ENCODE data around the gene MAP7D1. TPM values are rescaled to one million over a fixed set of nuclear protein-coding genes. Genes with fewer than 3 reads are reported as not detected.
A peak's percentile ranks its signal among the peaks of the same experiment; 100 is the strongest.

MAP7D1 gene
- total and polyA plus RNA-seq, 2 of the 13 experiments (the other 11 are each of a cell fraction or from before 2014, with no cell fraction given) = 5.6 to 7.2 TPM

DNA sequence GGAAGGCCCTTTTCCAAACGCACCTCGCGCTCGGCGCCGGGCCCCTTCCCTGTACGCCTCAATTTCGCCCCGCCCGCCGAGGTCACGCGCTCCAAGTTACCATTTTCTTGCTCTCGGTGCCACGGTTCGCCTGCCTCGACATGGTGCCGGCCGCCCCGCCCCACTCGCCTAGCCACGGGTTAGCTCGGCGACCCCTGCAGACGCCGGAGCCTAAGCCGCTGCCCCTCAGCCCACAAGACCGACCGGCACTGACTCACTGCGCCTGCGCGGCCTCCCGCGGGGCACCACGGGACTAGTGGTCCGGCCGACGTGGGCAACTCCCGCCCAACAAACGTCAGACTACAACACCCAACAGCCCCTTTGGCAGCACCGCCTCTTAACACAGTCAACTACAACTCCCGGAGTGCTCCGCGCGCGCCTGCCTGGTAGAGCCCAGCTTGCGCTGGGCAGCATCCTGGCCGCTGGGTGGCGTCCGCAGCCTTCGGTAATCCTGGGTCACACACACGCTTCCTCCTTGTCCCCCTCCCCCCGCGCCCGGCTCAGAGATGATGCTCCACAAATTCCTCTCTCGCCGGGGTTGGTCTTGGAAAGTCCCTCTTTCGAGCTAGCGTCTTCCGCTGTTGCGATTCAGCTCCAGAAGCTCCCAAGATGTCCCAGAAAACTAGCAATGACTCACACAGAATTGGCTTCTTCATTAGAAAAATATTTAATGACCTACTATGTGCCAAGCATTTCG is 6.6 kb upstream of the MAP7D1 start, which contains the start of gene TRAPPC3 (continued):
- TF ChIP-seq BCL6 (CRISPR knock-in tag; IDR thresholded peaks at IDR 0.05) = no peak
- no peak for TF ChIP-seq ZNF562 (CRISPR knock-in tag; IDR thresholded peaks at IDR 0.05; ENCODE audit: borderline replicate concordance)
- no peak for TF ChIP-seq TP53 (CRISPR knock-in tag; conservative IDR thresholded peaks at IDR 0.05)
- no peak for TF ChIP-seq ZNF577 (CRISPR knock-in tag; IDR thresholded peaks at IDR 0.05; ENCODE audit: borderline replicate concordance, low read depth)
- TF ChIP-seq, protein P1, sequence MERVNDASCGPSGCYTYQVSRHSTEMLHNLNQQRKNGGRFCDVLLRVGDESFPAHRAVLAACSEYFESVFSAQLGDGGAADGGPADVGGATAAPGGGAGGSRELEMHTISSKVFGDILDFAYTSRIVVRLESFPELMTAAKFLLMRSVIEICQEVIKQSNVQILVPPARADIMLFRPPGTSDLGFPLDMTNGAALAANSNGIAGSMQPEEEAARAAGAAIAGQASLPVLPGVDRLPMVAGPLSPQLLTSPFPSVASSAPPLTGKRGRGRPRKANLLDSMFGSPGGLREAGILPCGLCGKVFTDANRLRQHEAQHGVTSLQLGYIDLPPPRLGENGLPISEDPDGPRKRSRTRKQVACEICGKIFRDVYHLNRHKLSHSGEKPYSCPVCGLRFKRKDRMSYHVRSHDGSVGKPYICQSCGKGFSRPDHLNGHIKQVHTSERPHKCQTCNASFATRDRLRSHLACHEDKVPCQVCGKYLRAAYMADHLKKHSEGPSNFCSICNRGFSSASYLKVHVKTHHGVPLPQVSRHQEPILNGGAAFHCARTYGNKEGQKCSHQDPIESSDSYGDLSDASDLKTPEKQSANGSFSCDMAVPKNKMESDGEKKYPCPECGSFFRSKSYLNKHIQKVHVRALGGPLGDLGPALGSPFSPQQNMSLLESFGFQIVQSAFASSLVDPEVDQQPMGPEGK (CRISPR knock-in tag; IDR thresholded peaks at IDR 0.05) = peak; percentile 37; the same call in 1 of the 2 replicates
- TF ChIP-seq ZNF567 (CRISPR knock-in tag; IDR thresholded peaks at IDR 0.05; ENCODE audit: borderline replicate concordance) = 0 out of 2 replicates have a peak, but pooled peaks have one; percentile 41
- TF ChIP-seq, protein P2, sequence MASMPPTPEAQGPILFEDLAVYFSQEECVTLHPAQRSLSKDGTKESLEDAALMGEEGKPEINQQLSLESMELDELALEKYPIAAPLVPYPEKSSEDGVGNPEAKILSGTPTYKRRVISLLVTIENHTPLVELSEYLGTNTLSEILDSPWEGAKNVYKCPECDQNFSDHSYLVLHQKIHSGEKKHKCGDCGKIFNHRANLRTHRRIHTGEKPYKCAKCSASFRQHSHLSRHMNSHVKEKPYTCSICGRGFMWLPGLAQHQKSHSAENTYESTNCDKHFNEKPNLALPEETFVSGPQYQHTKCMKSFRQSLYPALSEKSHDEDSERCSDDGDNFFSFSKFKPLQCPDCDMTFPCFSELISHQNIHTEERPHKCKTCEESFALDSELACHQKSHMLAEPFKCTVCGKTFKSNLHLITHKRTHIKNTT (CRISPR knock-in tag; IDR thresholded peaks at IDR 0.05) = 0 out of 2 replicates have a peak, but pooled peaks have one; percentile 79
- TF ChIP-seq ETV6 (CRISPR knock-in tag; conservative IDR thresholded peaks at IDR 0.05) = no peak; the same call in 1 of the 2 replicates
- TF ChIP-seq RXRB (CRISPR knock-in tag; IDR thresholded peaks at IDR 0.05; ENCODE audit: borderline replicate concordance) = peak; percentile 55; the same call in 1 of the 2 replicates
- TF ChIP-seq, protein P3, sequence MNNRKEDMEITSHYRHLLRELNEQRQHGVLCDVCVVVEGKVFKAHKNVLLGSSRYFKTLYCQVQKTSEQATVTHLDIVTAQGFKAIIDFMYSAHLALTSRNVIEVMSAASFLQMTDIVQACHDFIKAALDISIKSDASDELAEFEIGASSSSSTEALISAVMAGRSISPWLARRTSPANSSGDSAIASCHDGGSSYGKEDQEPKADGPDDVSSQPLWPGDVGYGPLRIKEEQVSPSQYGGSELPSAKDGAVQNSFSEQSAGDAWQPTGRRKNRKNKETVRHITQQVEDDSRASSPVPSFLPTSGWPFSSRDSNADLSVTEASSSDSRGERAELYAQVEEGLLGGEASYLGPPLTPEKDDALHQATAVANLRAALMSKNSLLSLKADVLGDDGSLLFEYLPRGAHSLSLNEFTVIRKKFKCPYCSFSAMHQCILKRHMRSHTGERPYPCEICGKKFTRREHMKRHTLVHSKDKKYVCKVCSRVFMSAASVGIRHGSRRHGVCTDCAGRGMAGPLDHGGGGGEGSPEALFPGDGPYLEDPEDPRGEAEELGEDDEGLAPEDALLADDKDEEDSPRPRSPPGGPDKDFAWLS (CRISPR knock-in tag; IDR thresholded peaks at IDR 0.05; ENCODE audit: borderline replicate concordance) = no peak
- TF ChIP-seq CREB1 (IDR thresholded peaks at IDR 0.05) = peak; percentile 87
- peak; percentile 96 for TF ChIP-seq CREB1 (CRISPR knock-in tag; IDR thresholded peaks at IDR 0.05)
- no peak for TF ChIP-seq ZNF24 (IDR thresholded peaks at IDR 0.05)
- no peak for TF ChIP-seq SMARCC2 (IDR thresholded peaks at IDR 0.05)
- peak; percentile 57 for TF ChIP-seq FOSL2 (CRISPR knock-in tag; IDR thresholded peaks at IDR 0.05)
- peak; percentile 71 for TF ChIP-seq FOXA3 (CRISPR knock-in tag; IDR thresholded peaks at IDR 0.05)
- TF ChIP-seq, protein P4, sequence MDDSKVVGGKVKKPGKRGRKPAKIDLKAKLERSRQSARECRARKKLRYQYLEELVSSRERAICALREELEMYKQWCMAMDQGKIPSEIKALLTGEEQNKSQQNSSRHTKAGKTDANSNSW (CRISPR knock-in tag; IDR thresholded peaks at IDR 0.05; ENCODE audit: borderline replicate concordance) = no peak
- no peak for TF ChIP-seq ZNF205 (CRISPR knock-in tag; IDR thresholded peaks at IDR 0.05)
- TF ChIP-seq, protein P5, sequence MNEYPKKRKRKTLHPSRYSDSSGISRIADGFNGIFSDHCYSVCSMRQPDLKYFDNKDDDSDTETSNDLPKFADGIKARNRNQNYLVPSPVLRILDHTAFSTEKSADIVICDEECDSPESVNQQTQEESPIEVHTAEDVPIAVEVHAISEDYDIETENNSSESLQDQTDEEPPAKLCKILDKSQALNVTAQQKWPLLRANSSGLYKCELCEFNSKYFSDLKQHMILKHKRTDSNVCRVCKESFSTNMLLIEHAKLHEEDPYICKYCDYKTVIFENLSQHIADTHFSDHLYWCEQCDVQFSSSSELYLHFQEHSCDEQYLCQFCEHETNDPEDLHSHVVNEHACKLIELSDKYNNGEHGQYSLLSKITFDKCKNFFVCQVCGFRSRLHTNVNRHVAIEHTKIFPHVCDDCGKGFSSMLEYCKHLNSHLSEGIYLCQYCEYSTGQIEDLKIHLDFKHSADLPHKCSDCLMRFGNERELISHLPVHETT (CRISPR knock-in tag; conservative IDR thresholded peaks at IDR 0.05) = peak; percentile 70; the same call in 1 of the 2 replicates
- TF ChIP-seq MED1 (CRISPR knock-in tag; IDR thresholded peaks at IDR 0.05) = peak; percentile 21; the same call in 1 of the 2 replicates
- no peak for TF ChIP-seq SRSF1 (optimal IDR thresholded peaks at IDR 0.05; ENCODE audit: low read depth, low read length)
- TF ChIP-seq ZSCAN30 (CRISPR knock-in tag; IDR thresholded peaks at IDR 0.05) = no peak
- peak; percentile 59 for TF ChIP-seq ZNF331 (CRISPR knock-in tag; IDR thresholded peaks at IDR 0.05)
- no peak for TF ChIP-seq FOXA1 (IDR thresholded peaks at IDR 0.05)
- TF ChIP-seq FOXA1 (CRISPR knock-in tag; IDR thresholded peaks at IDR 0.05) = 0 out of 2 replicates have a peak, but pooled peaks have one; percentile 24
- peak; percentile 76 for TF ChIP-seq RBM39 (IDR thresholded peaks at IDR 0.05; ENCODE audit: low read depth, low read length, poor library complexity, severe bottlenecking)
